Neural progenitor cell (in vitro differentiated cells): ENCODE measurements around the gene ZNF383. TPM values are rescaled to one million over a fixed set of nuclear protein-coding genes. Genes with fewer than 3 reads are reported as not detected.
"Not testable (repeated sequence)": the region's sequence is repeated elsewhere in the genome, so short reads cannot be mapped to it uniquely, and the experiment has no call there.

Experiments
- DNase-seq: peaks from one replicate; pipeline ENCODE4 v3.0.0-alpha.2; 2016; ENCODE audit warnings: low spot score
- H2AFZ ChIP-seq: fragments of 200-600 bp; sonication (generic); replicated peaks from 2 replicates; pipeline ENCODE4 v1.6.1; 2016; ENCODE audit warnings: antibody characterized with exemption
- H3F3A ChIP-seq: fragments of 200-600 bp; sonication (generic); 2 replicates; pipeline ENCODE4 v1.6.1; 2016; ENCODE audit warnings: antibody characterized with exemption, low read depth
- H3K27ac ChIP-seq: fragments of 200-600 bp; sonication (generic); 2 replicates; pipeline ENCODE4 v1.5.1; 2016; ENCODE audit warnings: mild to moderate bottlenecking
- H3K27me3 ChIP-seq: fragments of 200-600 bp; sonication (generic); 2 replicates; pipeline ENCODE4 v1.6.1; 2016; ENCODE audit warnings: mild to moderate bottlenecking, moderate library complexity
- H3K36me3 ChIP-seq: fragments of 200-600 bp; sonication (generic); 2 replicates; pipeline ENCODE4 v1.5.1; 2016
- H3K4me1 ChIP-seq: fragments of 200-600 bp; sonication (generic); 2 replicates; pipeline ENCODE4 v1.6.1; 2016; ENCODE audit warnings: mixed run types
- H3K4me2 ChIP-seq: fragments of 200-600 bp; sonication (generic); 2 replicates; pipeline ENCODE4 v1.6.1; 2016
- H3K4me3 ChIP-seq: fragments of 200-600 bp; sonication (generic); 2 replicates; pipeline ENCODE4 v1.5.1; 2016
- H3K79me2 ChIP-seq: fragments of 200-600 bp; sonication (generic); 2 replicates; pipeline ENCODE4 v1.6.1; 2016; ENCODE audit warnings: low read depth
- H3K9ac ChIP-seq: fragments of 200-600 bp; sonication (generic); 2 replicates; pipeline ENCODE4 v1.6.1; 2016
- H3K9me3 ChIP-seq: fragments of 200-600 bp; sonication (generic); 2 replicates; pipeline ENCODE4 v1.5.1; 2016; ENCODE audit warnings: low read depth
- H4K20me1 ChIP-seq: fragments of 200-600 bp; sonication (generic); 2 replicates; pipeline ENCODE4 v1.6.1; 2016; ENCODE audit warnings: low read depth
- H3K27ac Mint-ChIP-seq: 3 replicates; pipeline ENCODE4 v1.8.0; 2021; ENCODE audit warnings: mixed read lengths
- H3K27me3 Mint-ChIP-seq: 2 replicates; pipeline ENCODE4 v1.8.0; 2022; ENCODE audit warnings: low read depth, mild to moderate bottlenecking, inconsistent platforms, moderate library complexity, mixed read lengths; ENCODE audit not compliant: insufficient read depth
- H3K36me3 Mint-ChIP-seq: 3 replicates; pipeline ENCODE4 v1.8.0; 2021; ENCODE audit warnings: mixed read lengths
- H3K4me1 Mint-ChIP-seq: 3 replicates; pipeline ENCODE4 v1.8.0; 2021; ENCODE audit warnings: mixed read lengths
- H3K4me3 Mint-ChIP-seq: 3 replicates; pipeline ENCODE4 v1.8.0; 2021; ENCODE audit warnings: mild to moderate bottlenecking, moderate library complexity, mixed read lengths
- H3K9me3 Mint-ChIP-seq: 3 replicates; pipeline ENCODE4 v1.8.0; 2020; ENCODE audit warnings: mixed read lengths
- EZH2 ChIP-seq: fragments of 200-600 bp; sonication (generic); IDR thresholded peaks from 2 replicates; pipeline ENCODE4 v1.6.1; 2017; ENCODE audit warnings: antibody characterized with exemption, mild to moderate bottlenecking, moderate library complexity
- EZH2phosphoT487 ChIP-seq: fragments of 200-600 bp; sonication (generic); IDR thresholded peaks from 2 replicates; pipeline ENCODE4 v1.6.1; 2017; ENCODE audit warnings: antibody characterized with exemption
- total RNA-seq: library from RNA; depleted of rRNA; stranded (reverse); fragments of >200 nt; gene quantifications from 2 replicates; pipeline ENCODE4 v1.2.3, GENCODE V29; 2015; ENCODE audit warnings: low replicate concordance
- TF ChIP-seq, protein P1 (sequence below): fragments of 200-600 bp; sonication (generic); IDR thresholded peaks from 2 replicates; pipeline ENCODE4 v1.5.1; 2017; ENCODE audit warnings: antibody characterized with exemption, mild to moderate bottlenecking

Gene ZNF383
- total RNA-seq: 6.8 and 8.9 TPM in 2 replicates

- H3K36me3 ChIP-seq: no peaks in the 10 kb centered on the region
- no peaks in the 10 kb centered on the region for H4K20me1 ChIP-seq
- TF ChIP-seq, protein P1, sequence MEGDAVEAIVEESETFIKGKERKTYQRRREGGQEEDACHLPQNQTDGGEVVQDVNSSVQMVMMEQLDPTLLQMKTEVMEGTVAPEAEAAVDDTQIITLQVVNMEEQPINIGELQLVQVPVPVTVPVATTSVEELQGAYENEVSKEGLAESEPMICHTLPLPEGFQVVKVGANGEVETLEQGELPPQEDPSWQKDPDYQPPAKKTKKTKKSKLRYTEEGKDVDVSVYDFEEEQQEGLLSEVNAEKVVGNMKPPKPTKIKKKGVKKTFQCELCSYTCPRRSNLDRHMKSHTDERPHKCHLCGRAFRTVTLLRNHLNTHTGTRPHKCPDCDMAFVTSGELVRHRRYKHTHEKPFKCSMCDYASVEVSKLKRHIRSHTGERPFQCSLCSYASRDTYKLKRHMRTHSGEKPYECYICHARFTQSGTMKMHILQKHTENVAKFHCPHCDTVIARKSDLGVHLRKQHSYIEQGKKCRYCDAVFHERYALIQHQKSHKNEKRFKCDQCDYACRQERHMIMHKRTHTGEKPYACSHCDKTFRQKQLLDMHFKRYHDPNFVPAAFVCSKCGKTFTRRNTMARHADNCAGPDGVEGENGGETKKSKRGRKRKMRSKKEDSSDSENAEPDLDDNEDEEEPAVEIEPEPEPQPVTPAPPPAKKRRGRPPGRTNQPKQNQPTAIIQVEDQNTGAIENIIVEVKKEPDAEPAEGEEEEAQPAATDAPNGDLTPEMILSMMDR: no peak
- no peak for TF ChIP-seq EZH2
- no peak for TF ChIP-seq EZH2phosphoT487
- peak within 1 kb of the TSS; percentile 93 for H3K4me3 Mint-ChIP-seq
- peaks cover 12% of the 10 kb centered on the region for H3K4me1 Mint-ChIP-seq
- peak within 1 kb of the TSS; percentile 97 for H3K4me3 ChIP-seq
- peak within 1 kb of the TSS; percentile 99 for H2AFZ ChIP-seq
- peak within 1 kb of the TSS; percentile 64 for H3K27ac ChIP-seq
- no peaks in the 10 kb centered on the region for H3K4me1 ChIP-seq
- peaks cover 23% of the 10 kb centered on the region for H3K79me2 ChIP-seq
- no peaks in the 10 kb centered on the region for H3F3A ChIP-seq
- peak within 1 kb of the TSS; percentile 88 for H3K9ac ChIP-seq
- no peaks in the 10 kb centered on the region for H3K27me3 ChIP-seq
- H3K36me3 Mint-ChIP-seq: peaks cover 35% of the 10 kb centered on the region
- peak within 1 kb of the TSS; percentile 88 for H3K4me2 ChIP-seq
- H3K27me3 Mint-ChIP-seq: peaks cover 4% of the 10 kb centered on the region
- peak; percentile 93 for DNase-seq
- H3K27ac Mint-ChIP-seq: peak within 1 kb of the TSS; percentile 36
- H3K9me3 ChIP-seq: no peaks in the 10 kb centered on the region
- peaks cover 51% of the 10 kb centered on the region for H3K9me3 Mint-ChIP-seq
These were observed at the start of gene ZNF383 for GRCh38 chr19:37217775-37218591. Gene ZNF383, plus strand, starts transcription at chr19:37218214. Its CDS starts 12,240 bp downstream, at chr19:37230454.

DNA sequence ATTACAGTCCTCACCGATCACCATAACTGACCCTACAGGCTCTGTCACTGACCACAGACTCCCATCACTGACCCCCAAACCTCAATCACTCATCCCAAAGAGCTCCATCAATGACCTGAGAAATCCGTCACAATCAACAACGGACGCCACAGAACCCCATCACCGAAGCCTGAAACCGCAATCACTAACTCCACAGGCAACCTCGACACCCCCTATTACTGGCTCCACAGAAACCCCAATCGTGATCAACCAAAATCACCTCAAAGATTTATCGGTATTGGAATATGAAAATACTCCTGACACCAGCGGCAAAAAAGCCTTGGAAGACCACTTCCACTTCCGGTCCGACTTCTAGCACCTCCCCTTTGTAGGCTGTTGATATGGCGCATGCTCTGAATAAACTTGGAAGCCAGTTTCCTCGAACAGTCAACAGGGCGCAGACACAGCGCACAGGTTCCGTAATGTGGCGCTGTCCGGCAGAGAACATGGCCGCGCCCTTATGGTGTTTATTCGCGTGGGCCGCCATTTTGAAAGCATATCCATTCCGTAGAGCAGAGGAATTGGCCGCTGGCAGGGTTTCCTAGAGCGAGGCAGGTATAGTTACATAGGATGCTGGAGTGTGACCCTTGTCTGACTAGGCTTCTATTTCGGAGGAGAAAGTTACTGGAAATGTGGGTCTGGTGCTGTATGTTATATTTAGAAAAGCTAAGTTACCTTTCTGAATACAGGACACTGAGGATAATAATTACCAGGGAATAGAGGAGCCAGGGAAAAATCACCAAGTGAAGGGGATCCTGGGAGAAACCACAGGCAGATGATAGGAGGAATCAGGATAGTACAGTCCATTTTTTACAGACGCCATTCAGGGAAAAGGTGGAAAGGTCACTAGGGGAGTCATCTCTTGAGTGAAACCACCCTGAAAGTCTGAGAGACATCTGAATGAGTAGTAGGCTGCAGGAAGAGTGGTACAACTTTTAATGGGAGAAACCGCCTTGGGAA, 45.3 kb upstream of the ZNF383 start, which contains the start of gene ZNF585A:
Gene ZNF585A, minus strand, starts transcription at position 328 of the 999 bp plus-strand sequence. CDS start 2,785 bp downstream, outside the sequence.
- H3K27ac ChIP-seq: no peak within 1 kb of the TSS
- no peaks in the 10 kb centered on the region for H3F3A ChIP-seq
- peak within 1 kb of the TSS; percentile 94 for H2AFZ ChIP-seq
- peaks cover 30% of the 10 kb centered on the region for H3K36me3 Mint-ChIP-seq
- H3K9me3 Mint-ChIP-seq: peaks cover 48% of the 10 kb centered on the region
- no peaks in the 10 kb centered on the region for H3K4me1 ChIP-seq
- peaks cover 11% of the 10 kb centered on the region for H3K79me2 ChIP-seq
- H3K9ac ChIP-seq: peak within 1 kb of the TSS; percentile 36
- peak within 1 kb of the TSS; percentile 73 for H3K4me3 ChIP-seq
- no peak within 1 kb of the TSS for H3K27ac Mint-ChIP-seq
- peak; percentile 94 for DNase-seq
- H4K20me1 ChIP-seq: no peaks in the 10 kb centered on the region
- H3K4me1 Mint-ChIP-seq: no peaks in the 10 kb centered on the region
- H3K27me3 ChIP-seq: no peaks in the 10 kb centered on the region
- TF ChIP-seq, protein P1: peak; percentile 31
- TF ChIP-seq EZH2: no peak
- TF ChIP-seq EZH2phosphoT487: no peak
- H3K4me2 ChIP-seq: peak within 1 kb of the TSS; percentile 86
- peaks cover 13% of the 10 kb centered on the region for H3K36me3 ChIP-seq
- peaks cover 3% of the 10 kb centered on the region for H3K27me3 Mint-ChIP-seq
- H3K9me3 ChIP-seq: peaks cover 6% of the 10 kb centered on the region
- H3K4me3 Mint-ChIP-seq: no peak within 1 kb of the TSS

DNA sequence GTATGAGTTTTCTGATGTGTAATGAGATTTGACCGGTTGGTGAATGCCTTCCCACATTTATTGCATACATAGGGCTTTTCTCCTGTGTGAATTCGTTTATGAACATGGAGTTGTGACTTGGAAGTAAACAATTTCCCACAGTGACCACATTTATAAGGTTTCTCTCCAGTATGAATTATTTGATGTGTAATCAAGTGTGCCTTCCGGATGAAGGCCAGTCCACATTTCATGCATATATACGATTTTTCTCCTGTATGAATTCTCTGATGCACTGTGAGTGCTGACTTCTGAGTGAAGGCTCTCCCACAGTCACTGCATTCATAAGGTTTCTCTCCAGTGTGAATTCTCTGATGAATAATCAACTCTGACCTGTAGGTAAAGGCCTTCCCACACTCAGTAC, 31.9 kb upstream of the ZNF383 start:
- H3K27ac ChIP-seq, H3K9ac ChIP-seq, H3K36me3 ChIP-seq, DNase-seq, H3K27me3 ChIP-seq, H3K27me3 Mint-ChIP-seq, H3K27ac Mint-ChIP-seq, H3K79me2 ChIP-seq, H3K4me3 Mint-ChIP-seq, H3K4me1 ChIP-seq, H3K4me3 ChIP-seq, H4K20me1 ChIP-seq, H3K9me3 ChIP-seq, H3K4me1 Mint-ChIP-seq, H3K4me2 ChIP-seq, H3F3A ChIP-seq, H2AFZ ChIP-seq: not testable (repeated sequence)
- peaks cover 50% of the 10 kb centered on the region for H3K36me3 Mint-ChIP-seq
- peaks cover 64% of the 10 kb centered on the region for H3K9me3 Mint-ChIP-seq

DNA sequence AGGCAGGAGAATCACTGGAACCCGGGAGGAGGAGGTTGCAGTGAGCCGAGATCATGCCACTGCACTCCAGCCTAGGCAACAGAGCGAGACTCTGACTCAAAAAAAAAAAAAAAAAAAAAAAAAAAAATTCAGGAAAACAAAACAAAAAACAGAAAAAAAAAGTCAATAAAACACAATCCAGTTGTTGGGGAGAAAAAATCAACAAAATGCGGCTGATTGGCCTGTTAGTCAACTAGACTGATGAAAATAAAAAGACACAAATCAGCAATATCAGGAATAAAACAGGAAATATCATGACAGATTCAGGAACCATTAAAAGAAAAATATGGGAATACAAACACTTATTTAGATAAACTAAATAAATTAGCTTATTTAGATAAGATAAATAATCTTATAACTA, 22.8 kb upstream of the ZNF383 start:
- Mint-ChIP-seq H3K36me3 (peaks cover 38% of the 10 kb centered on the region), H3K9me3 (peaks cover 58% of the 10 kb centered on the region)
- not testable (repeated sequence) for H3F3A ChIP-seq

DNA sequence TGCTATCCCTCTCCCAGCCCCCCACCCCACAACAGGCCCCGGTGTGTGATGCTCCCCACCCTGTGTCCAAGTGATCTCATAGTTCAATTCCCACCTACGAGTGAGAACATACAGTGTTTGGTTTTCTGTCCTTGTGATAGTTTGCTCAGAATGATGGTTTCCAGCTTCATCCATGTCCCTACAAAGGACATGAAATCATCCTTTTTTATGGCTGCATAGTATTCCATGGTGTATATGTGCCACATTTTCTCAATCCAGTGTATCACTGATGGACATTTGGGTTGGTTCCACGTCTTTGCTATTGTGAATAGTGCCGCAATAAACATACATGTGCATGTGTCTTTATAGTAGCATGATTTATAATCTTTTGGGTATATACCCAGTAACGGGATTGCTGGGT, 20.9 kb upstream of the ZNF383 start:
- not testable (repeated sequence) for H3K36me3 ChIP-seq, H4K20me1 ChIP-seq, H3K4me3 ChIP-seq, H3K4me1 Mint-ChIP-seq, H3F3A ChIP-seq, DNase-seq, H3K4me3 Mint-ChIP-seq, H2AFZ ChIP-seq, H3K27me3 Mint-ChIP-seq, H3K27ac ChIP-seq, H3K27me3 ChIP-seq, H3K9me3 ChIP-seq, H3K9ac ChIP-seq, H3K4me2 ChIP-seq, H3K27ac Mint-ChIP-seq, H3K79me2 ChIP-seq, H3K4me1 ChIP-seq
- Mint-ChIP-seq H3K36me3 (peaks cover 32% of the 10 kb centered on the region), H3K9me3 (peaks cover 45% of the 10 kb centered on the region)

More for the DNA sequence above, 22.8 kb upstream of the ZNF383 start:
- not testable (repeated sequence) for H3K27ac ChIP-seq, H3K27me3 Mint-ChIP-seq, H3K4me2 ChIP-seq, DNase-seq, H4K20me1 ChIP-seq, H3K4me3 ChIP-seq, H3K36me3 ChIP-seq, H3K27me3 ChIP-seq, H3K4me1 Mint-ChIP-seq, H3K9ac ChIP-seq, H3K79me2 ChIP-seq, H3K27ac Mint-ChIP-seq, H3K4me3 Mint-ChIP-seq, H3K4me1 ChIP-seq, H2AFZ ChIP-seq, H3K9me3 ChIP-seq
